Stomach (tissue), 9 donors: Measurements from ENCODE around the gene KCNA2. TPM values are rescaled to one million over a fixed set of nuclear protein-coding genes. Genes with fewer than 3 reads are reported as not detected.

Source experiments
- DNase-seq, 2 donors: peaks; one replicate each; pipeline versions ENCODE4 v3.0.0 to v3.0.0-alpha.2; 2013 to 2019
- H3K27ac ChIP-seq, 5 donors: fragments of 200-600 bp in 4 of 5; sonication (generic) in 4 of 5; one replicate each; pipeline ENCODE4 v1.5.1; 2013 to 2019; ENCODE audit warnings: mild to moderate bottlenecking in 1 of 5, moderate library complexity in 1 of 5
- H3K27me3 ChIP-seq, 3 donors: fragments of 200-600 bp; sonication (generic); one replicate each; pipeline ENCODE4 v1.5.1; 2017 to 2019; ENCODE audit warnings: mixed run types in 1 of 3
- H3K36me3 ChIP-seq, 4 donors: fragments of 200-600 bp; sonication (generic); 1 replicate in 3 of 4; 2 replicates in 1 of 4; pipeline ENCODE4 v1.5.1; 2016 to 2019
- H3K4me1 ChIP-seq, 4 donors: fragments of 200-600 bp; sonication (generic); one replicate each; pipeline ENCODE4 v1.5.1; 2016 to 2019
- H3K4me3 ChIP-seq, 4 donors: fragments of 200-600 bp; sonication (generic) in 3 of 4; one replicate each; pipeline ENCODE4 v1.5.1; 2016 to 2019; ENCODE audit warnings: mild to moderate bottlenecking in 1 of 4
- H3K9me3 ChIP-seq, 4 donors: fragments of 200-600 bp; sonication (generic); one replicate each; pipeline ENCODE4 v1.5.1; 2016 to 2019
- EP300 ChIP-seq: sonication (generic); formaldehyde crosslinking; IDR thresholded peaks from one replicate; pipeline ENCODE4 v1.6.1; 2017; ENCODE audit warnings: antibody characterized with exemption
- POLR2A ChIP-seq, 4 donors: fragments of 450-650 bp; IDR thresholded peaks; one replicate each; pipeline ENCODE4 v1.6.1; 2016; ENCODE audit warnings: antibody characterized with exemption in 4 of 4, control low read depth in 2 of 4, mild to moderate bottlenecking in 1 of 4, moderate library complexity in 1 of 4
- POLR2AphosphoS5 ChIP-seq, 3 donors: sonication (generic); formaldehyde crosslinking; IDR thresholded peaks; one replicate each; pipeline ENCODE4 v1.6.1; 2016; ENCODE audit warnings: antibody characterized with exemption in 3 of 3
- WGBS, 5 donors: extraction: QIAGEN DNeasy Blood & Tissue Kit in 3 of 5; methylation state at CpG; one replicate each; pipeline versions ENCODE4 v1.1.5 to v1.1.7; 2013 to 2018; 5-methylcytosine and 5-hydroxymethylcytosine counted together
- intact Hi-C: fragments of 100-400 bp; cut with DNase I; formaldehyde crosslinking; loops from one replicate; pipeline ENCODE4 v1.15.1; 2023; ENCODE audit warnings: low total_unique reads
- polyA plus RNA-seq, 3 donors: library from polyadenylated mRNA; stranded (reverse); fragments of 200-250 nt; gene quantifications; one replicate each; pipeline ENCODE4 v1.2.3, GENCODE V29; 2013
- total RNA-seq, 5 donors: library from RNA; depleted of rRNA; stranded (reverse); fragments of >200 nt; gene quantifications; one replicate each; pipeline versions ENCODE4 v1.1.0 to v1.2.3, GENCODE V29; 2014 to 2016
- TF ChIP-seq, protein P1 (sequence below), 7 experiments: fragments of 450-650 bp in 4 of 7; fragments of 200-600 bp in 3 of 7; sonication (generic) in 3 of 7; IDR thresholded peaks; one replicate each; pipeline ENCODE4 v1.5.1; 2016 to 2019; ENCODE audit warnings: antibody characterized with exemption in 7 of 7, control low read depth in 2 of 7, mild to moderate bottlenecking in 1 of 7
- donor health status: healthy with polysubstance abuse.
- donor health status: Bipolar disorder and iron deficiency.
- donor health status: healthy.

The KCNA2 gene
- total and polyA plus RNA-seq, 8 donors, result under 0.01 to 42.0 (median 0.87) TPM; not detected in 3

- Histone ChIP-seq H3K36me3 (no peaks in the 10 kb centered on the region), H3K9me3 (no peaks in the 10 kb centered on the region), H3K27ac (no peak overlapping the region), H3K4me3 (no peak overlapping the region), H3K4me1 (no peaks in the 10 kb centered on the region), H3K27me3 (peaks cover 0 to 22% (median 13%) of the 10 kb centered on the region in 3 donors)
- DNase-seq, result no peak
- intact Hi-C loops, result no loop called here
- TF ChIP-seq POLR2A (IDR thresholded peaks at IDR 0.05), result no peak
- TF ChIP-seq, protein P1, sequence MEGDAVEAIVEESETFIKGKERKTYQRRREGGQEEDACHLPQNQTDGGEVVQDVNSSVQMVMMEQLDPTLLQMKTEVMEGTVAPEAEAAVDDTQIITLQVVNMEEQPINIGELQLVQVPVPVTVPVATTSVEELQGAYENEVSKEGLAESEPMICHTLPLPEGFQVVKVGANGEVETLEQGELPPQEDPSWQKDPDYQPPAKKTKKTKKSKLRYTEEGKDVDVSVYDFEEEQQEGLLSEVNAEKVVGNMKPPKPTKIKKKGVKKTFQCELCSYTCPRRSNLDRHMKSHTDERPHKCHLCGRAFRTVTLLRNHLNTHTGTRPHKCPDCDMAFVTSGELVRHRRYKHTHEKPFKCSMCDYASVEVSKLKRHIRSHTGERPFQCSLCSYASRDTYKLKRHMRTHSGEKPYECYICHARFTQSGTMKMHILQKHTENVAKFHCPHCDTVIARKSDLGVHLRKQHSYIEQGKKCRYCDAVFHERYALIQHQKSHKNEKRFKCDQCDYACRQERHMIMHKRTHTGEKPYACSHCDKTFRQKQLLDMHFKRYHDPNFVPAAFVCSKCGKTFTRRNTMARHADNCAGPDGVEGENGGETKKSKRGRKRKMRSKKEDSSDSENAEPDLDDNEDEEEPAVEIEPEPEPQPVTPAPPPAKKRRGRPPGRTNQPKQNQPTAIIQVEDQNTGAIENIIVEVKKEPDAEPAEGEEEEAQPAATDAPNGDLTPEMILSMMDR (IDR thresholded peaks at IDR 0.05), result no peak
- TF ChIP-seq EP300, result no peak
- TF ChIP-seq POLR2AphosphoS5 (IDR thresholded peaks at IDR 0.05), result no peak
- WGBS, 5 donors, result 54 to 73% (median 66%) methylated on average over 4 of the region's 4 CpGs
Observed at GRCh38 chr1:110570901-110571300, 35.3 kb downstream of the KCNA2 start.

DNA sequence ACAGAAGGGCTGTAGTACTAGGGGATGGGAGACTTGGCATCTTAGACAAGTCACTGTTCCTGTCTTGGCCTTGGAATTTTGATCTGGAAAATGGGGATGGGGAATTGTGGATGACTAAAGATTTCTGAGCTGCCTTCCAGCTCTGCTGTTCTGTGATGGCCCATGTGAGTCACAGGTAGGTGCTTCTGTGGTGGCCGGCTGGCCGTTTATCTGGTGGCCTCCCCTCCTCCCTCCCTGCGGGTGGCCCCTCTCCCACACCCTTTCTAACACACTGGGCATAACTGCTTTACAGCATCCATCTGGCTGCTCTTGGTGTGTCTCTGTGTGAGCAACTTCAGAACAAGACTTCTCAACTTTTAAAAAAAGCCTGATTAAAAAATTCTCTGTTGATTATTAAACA, 35.9 kb downstream of the KCNA2 start:
- TF ChIP-seq, protein P1 (IDR thresholded peaks at IDR 0.05), result no peak
- TF ChIP-seq POLR2AphosphoS5 (IDR thresholded peaks at IDR 0.05), result no peak
- TF ChIP-seq POLR2A (IDR thresholded peaks at IDR 0.05), result no peak
- TF ChIP-seq EP300, result no peak
- Histone ChIP-seq H3K27ac (no peak overlapping the region), H3K36me3 (no peaks in the 10 kb centered on the region), H3K4me3 (no peak overlapping the region), H3K9me3 (no peaks in the 10 kb centered on the region), H3K27me3 (peaks cover 0 to 28% (median 13%) of the 10 kb centered on the region in 3 donors), H3K4me1 (no peaks in the 10 kb centered on the region)
- no peak for DNase-seq
- WGBS, 5 donors, result 16 to 39% (median 24%) methylated on average over 3 of the region's 3 CpGs
- intact Hi-C loops, result no loop called here

DNA sequence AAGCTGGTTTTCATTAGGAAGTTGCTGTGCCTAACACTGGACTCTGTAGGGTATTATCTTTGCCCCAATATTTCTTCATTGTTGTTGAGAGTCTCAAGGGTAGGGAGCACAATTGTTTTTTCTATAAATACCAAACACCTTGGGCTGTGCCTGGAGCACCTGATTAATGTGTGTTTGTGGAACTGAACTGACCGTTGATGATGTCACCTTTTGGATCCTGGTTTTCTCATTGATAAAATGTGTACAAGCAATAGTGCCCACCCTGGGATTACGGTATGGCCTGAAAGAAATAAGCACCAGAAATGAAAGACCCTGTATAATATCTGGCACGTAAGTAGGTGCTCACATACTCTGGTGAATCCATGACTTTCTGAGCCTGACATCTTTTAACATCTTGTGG, 39.3 kb downstream of the KCNA2 start:
- intact Hi-C loops, result no loop called here
- DNase-seq, result no peak
- TF ChIP-seq, protein P1 (IDR thresholded peaks at IDR 0.05), result no peak
- TF ChIP-seq EP300, result no peak
- H3K27ac ChIP-seq, result no peak overlapping the region
- no peaks in the 10 kb centered on the region for H3K4me1 ChIP-seq
- no peak overlapping the region for H3K4me3 ChIP-seq
- H3K27me3 ChIP-seq, result peaks cover 0 to 42% (median 8%) of the 10 kb centered on the region in 3 donors
- H3K9me3 ChIP-seq, result no peaks in the 10 kb centered on the region
- H3K36me3 ChIP-seq, result no peaks in the 10 kb centered on the region
- 61 to 74% (median 72%) methylated on average over 3 of the region's 3 CpGs for WGBS, 5 donors

DNA sequence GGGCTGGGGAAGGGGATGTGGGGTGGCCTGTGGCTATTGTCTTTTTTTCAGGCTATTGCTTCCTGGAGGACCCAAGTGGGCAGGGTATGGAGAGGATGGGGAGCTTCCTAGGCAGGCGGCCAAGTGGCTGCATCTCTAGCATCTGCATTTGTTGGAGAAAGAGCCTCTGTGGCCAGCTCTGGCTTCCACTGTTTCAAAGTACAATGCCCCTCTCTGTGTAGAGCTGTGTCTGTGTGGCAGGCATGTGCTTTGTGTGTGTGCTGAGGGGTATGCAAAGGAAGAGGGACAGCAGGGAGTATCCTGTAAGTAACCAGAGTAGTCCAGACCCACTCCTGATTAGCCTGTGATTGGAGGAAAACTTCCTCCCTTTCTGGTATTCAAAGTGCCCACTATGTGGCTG, 40.6 kb downstream of the KCNA2 start:
- intact Hi-C loops, result no loop called here
- H3K9me3 ChIP-seq, result no peaks in the 10 kb centered on the region
- DNase-seq, result peak in 1 of 2 donors; percentile 56
- peaks cover 0 to 38% (median 0%) of the 10 kb centered on the region in 3 donors for H3K27me3 ChIP-seq
- no peaks in the 10 kb centered on the region for H3K36me3 ChIP-seq
- TF ChIP-seq, protein P1 (IDR thresholded peaks at IDR 0.05), result no peak
- TF ChIP-seq EP300 (no peak), POLR2AphosphoS5 (IDR thresholded peaks at IDR 0.05) (no peak), POLR2A (IDR thresholded peaks at IDR 0.05) (no peak)
- H3K4me1 ChIP-seq, result no peaks in the 10 kb centered on the region
- no peak overlapping the region for H3K27ac ChIP-seq
- WGBS, 5 donors, result 45 to 82% (median 57%) methylated on average over 1 of the region's 1 CpG
- no peak overlapping the region for H3K4me3 ChIP-seq
